HFFc6 (cell line): ENCODE results near the gene RHOBTB1. TPM values are rescaled to one million over a fixed set of nuclear protein-coding genes. Genes with fewer than 3 reads are reported as not detected.
A peak's percentile ranks its signal among the peaks of the same experiment; 100 is the strongest.

ENCODE experiments used
- DNase-seq: peaks from one replicate; pipeline ENCODE4 v3.0.0-alpha.2; 2018
- H3K27ac Mint-ChIP-seq: 2 replicates; pipeline ENCODE4 v1.8.0; 2020; ENCODE audit warnings: mild to moderate bottlenecking, mixed read lengths
- H3K27me3 Mint-ChIP-seq: 2 replicates; pipeline ENCODE4 v1.8.0; 2021; ENCODE audit warnings: mild to moderate bottlenecking, moderate library complexity, mixed read lengths; ENCODE audit not compliant: insufficient read depth
- H3K36me3 Mint-ChIP-seq: 2 replicates; pipeline ENCODE4 v1.8.0; 2021; ENCODE audit warnings: low read depth, mixed read lengths
- H3K4me1 Mint-ChIP-seq: 2 replicates; pipeline ENCODE4 v1.8.0; 2020; ENCODE audit warnings: low read depth, mixed read lengths
- H3K4me3 Mint-ChIP-seq: 2 replicates; pipeline ENCODE4 v1.8.0; 2020; ENCODE audit warnings: mild to moderate bottlenecking, moderate library complexity, mixed read lengths
- H3K9me3 Mint-ChIP-seq: 2 replicates; pipeline ENCODE4 v1.8.0; 2020; ENCODE audit warnings: mild to moderate bottlenecking, mixed read lengths
- CTCF ChIP-seq: fragments of 200-600 bp; sonication (generic); IDR thresholded peaks from 2 replicates; pipeline ENCODE4 v1.5.0; 2021; ENCODE audit warnings: antibody characterized with exemption, mild to moderate bottlenecking
- total RNA-seq, 6 experiments: library from RNA; stranded (reverse); fragmentation: NEBNext Ultra II Directional; extraction: Animal tissue kit (Norgen Biotek cat#: 25700); gene quantifications; 2 replicates in 1 of 6; 3 replicates in 5 of 6; pipeline ENCODE4 v1.2.3, GENCODE V29; 2021

RHOBTB1 gene
- total RNA-seq, 6 experiments from 2014 or later, result 9.0 to 11.7 (median 9.3) TPM

- Mint-ChIP-seq H3K27me3 (peaks cover 4% of the 10 kb centered on the region), H3K36me3 (no peaks in the 10 kb centered on the region), H3K4me3 (no peak overlapping the region), H3K27ac (no peak overlapping the region), H3K9me3 (no peaks in the 10 kb centered on the region), H3K4me1 (peaks cover 20% of the 10 kb centered on the region)
- no peak for TF ChIP-seq CTCF
- DNase-seq, result no peak
These were observed 42.0 kb upstream of the RHOBTB1 start for GRCh38 chr10:60985951-60986350.

GRCh38 chr10:60980997-60981396 is 37.0 kb upstream of the RHOBTB1 start:
- Mint-ChIP-seq H3K4me3 (no peak overlapping the region), H3K4me1 (peaks cover 36% of the 10 kb centered on the region), H3K27me3 (no peaks in the 10 kb centered on the region)

GRCh38 chr10:60979667-60980104 is 35.7 kb upstream of the RHOBTB1 start:
- H3K36me3 Mint-ChIP-seq, result no peaks in the 10 kb centered on the region
- no peak for DNase-seq
- no peak overlapping the region for H3K27ac Mint-ChIP-seq
- H3K4me1 Mint-ChIP-seq, result peaks cover 49% of the 10 kb centered on the region
- TF ChIP-seq CTCF, result no peak
- no peaks in the 10 kb centered on the region for H3K27me3 Mint-ChIP-seq
- H3K4me3 Mint-ChIP-seq, result no peak overlapping the region
- no peaks in the 10 kb centered on the region for H3K9me3 Mint-ChIP-seq

More at GRCh38 chr10:60980997-60981396, 37.0 kb upstream of the RHOBTB1 start:
- H3K9me3 Mint-ChIP-seq, result no peaks in the 10 kb centered on the region
- DNase-seq, result no peak
- H3K36me3 Mint-ChIP-seq, result no peaks in the 10 kb centered on the region
- no peak overlapping the region for H3K27ac Mint-ChIP-seq
- no peak for TF ChIP-seq CTCF

- no peak overlapping the region for H3K27ac Mint-ChIP-seq
- H3K9me3 Mint-ChIP-seq, result no peaks in the 10 kb centered on the region
- peak; percentile 51 for DNase-seq
- no peak overlapping the region for H3K4me3 Mint-ChIP-seq
- H3K27me3 Mint-ChIP-seq, result no peaks in the 10 kb centered on the region
- no peaks in the 10 kb centered on the region for H3K36me3 Mint-ChIP-seq
- TF ChIP-seq CTCF, result no peak
- H3K4me1 Mint-ChIP-seq, result peaks cover 61% of the 10 kb centered on the region
These were observed 34.5 kb upstream of the RHOBTB1 start for GRCh38 chr10:60978287-60979115.

GRCh38 chr10:60977161-60978122 is 33.5 kb upstream of the RHOBTB1 start:
- no peak overlapping the region for H3K4me3 Mint-ChIP-seq
- no peaks in the 10 kb centered on the region for H3K9me3 Mint-ChIP-seq
- no peak for TF ChIP-seq CTCF
- H3K27ac Mint-ChIP-seq, result no peak overlapping the region
- H3K4me1 Mint-ChIP-seq, result peaks cover 62% of the 10 kb centered on the region
- H3K36me3 Mint-ChIP-seq, result no peaks in the 10 kb centered on the region
- no peak for DNase-seq
- H3K27me3 Mint-ChIP-seq, result no peaks in the 10 kb centered on the region
